ENCODE results near the gene DESI1.

The DESI1 gene

GRCh38 chr22:41589391-41590241 lies 31.2 kb downstream of the DESI1 start, which contains the start of gene PMM1 (continued):
- peak; percentile 74; the same call in 1 of the 2 replicates for TF ChIP-seq ZBTB48 (tag by site-specific recombination; IDR thresholded peaks at IDR 0.05)
- TF ChIP-seq ZNF426 (tag by site-specific recombination; IDR thresholded peaks at IDR 0.05), result no peak
- no peak for TF ChIP-seq ZNF677 (tag by site-specific recombination; IDR thresholded peaks at IDR 0.05)
- TF ChIP-seq ZNF37A (tag by site-specific recombination; IDR thresholded peaks at IDR 0.05), result no peak
- TF ChIP-seq RBAK (tag by site-specific recombination; IDR thresholded peaks at IDR 0.05), result no peak
- no peak for TF ChIP-seq ZNF2 (tag by site-specific recombination; IDR thresholded peaks at IDR 0.05)
- TF ChIP-seq EGR2 (tag by site-specific recombination; IDR thresholded peaks at IDR 0.05; ENCODE audit: low read depth), result 0 out of 2 replicates have a peak, but pooled peaks have one; percentile 67
- peak; percentile 57 for TF ChIP-seq ZBTB20 (tag by site-specific recombination; IDR thresholded peaks at IDR 0.05)
- TF ChIP-seq ZNF266 (tag by site-specific recombination; IDR thresholded peaks at IDR 0.05; ENCODE audit: low read depth), result no peak
- TF ChIP-seq ZNF169 (tag by site-specific recombination; IDR thresholded peaks at IDR 0.05), result peak; percentile 76; the same call in 1 of the 2 replicates
- TF ChIP-seq ZNF391 (tag by site-specific recombination; IDR thresholded peaks at IDR 0.05; ENCODE audit: borderline replicate concordance, low read depth), result 0 out of 2 replicates have a peak, but pooled peaks have one; percentile 21
- no peak for TF ChIP-seq ZNF23 (tag by site-specific recombination; IDR thresholded peaks at IDR 0.05; ENCODE audit: borderline replicate concordance)
- TF ChIP-seq ZNF488 (tag by site-specific recombination; IDR thresholded peaks at IDR 0.05), result no peak
- TF ChIP-seq ZBTB17 (tag by site-specific recombination; IDR thresholded peaks at IDR 0.05), result peak; percentile 88
- peak; percentile 96 for TF ChIP-seq SP2 (tag by site-specific recombination; IDR thresholded peaks at IDR 0.05)
- TF ChIP-seq ZNF146 (tag by site-specific recombination; IDR thresholded peaks at IDR 0.05), result no peak
- no peak for TF ChIP-seq FEZF1 (tag by site-specific recombination; IDR thresholded peaks at IDR 0.05)
- peak; percentile 97 for TF ChIP-seq SP3 (tag by site-specific recombination; IDR thresholded peaks at IDR 0.05)
- peak; percentile 91 for TF ChIP-seq ZNF341 (tag by site-specific recombination; IDR thresholded peaks at IDR 0.05; ENCODE audit: low read depth)
- TF ChIP-seq SP7 (tag by site-specific recombination; IDR thresholded peaks at IDR 0.05), result peak; percentile 56
- TF ChIP-seq OSR2 (tag by site-specific recombination; IDR thresholded peaks at IDR 0.05), result 0 out of 2 replicates have a peak, but pooled peaks have one; percentile 7
- 0 out of 2 replicates have a peak, but pooled peaks have one; percentile 46 for TF ChIP-seq ZNF24 (tag by site-specific recombination; IDR thresholded peaks at IDR 0.05)
- no peak for TF ChIP-seq ZNF184 (tag by site-specific recombination; IDR thresholded peaks at IDR 0.05)
- no peak for TF ChIP-seq ZNF785 (tag by site-specific recombination; IDR thresholded peaks at IDR 0.05)
- TF ChIP-seq ZBTB7A (tag by site-specific recombination; IDR thresholded peaks at IDR 0.05; ENCODE audit: low read depth), result peak; percentile 75
- TF ChIP-seq, protein P1, sequence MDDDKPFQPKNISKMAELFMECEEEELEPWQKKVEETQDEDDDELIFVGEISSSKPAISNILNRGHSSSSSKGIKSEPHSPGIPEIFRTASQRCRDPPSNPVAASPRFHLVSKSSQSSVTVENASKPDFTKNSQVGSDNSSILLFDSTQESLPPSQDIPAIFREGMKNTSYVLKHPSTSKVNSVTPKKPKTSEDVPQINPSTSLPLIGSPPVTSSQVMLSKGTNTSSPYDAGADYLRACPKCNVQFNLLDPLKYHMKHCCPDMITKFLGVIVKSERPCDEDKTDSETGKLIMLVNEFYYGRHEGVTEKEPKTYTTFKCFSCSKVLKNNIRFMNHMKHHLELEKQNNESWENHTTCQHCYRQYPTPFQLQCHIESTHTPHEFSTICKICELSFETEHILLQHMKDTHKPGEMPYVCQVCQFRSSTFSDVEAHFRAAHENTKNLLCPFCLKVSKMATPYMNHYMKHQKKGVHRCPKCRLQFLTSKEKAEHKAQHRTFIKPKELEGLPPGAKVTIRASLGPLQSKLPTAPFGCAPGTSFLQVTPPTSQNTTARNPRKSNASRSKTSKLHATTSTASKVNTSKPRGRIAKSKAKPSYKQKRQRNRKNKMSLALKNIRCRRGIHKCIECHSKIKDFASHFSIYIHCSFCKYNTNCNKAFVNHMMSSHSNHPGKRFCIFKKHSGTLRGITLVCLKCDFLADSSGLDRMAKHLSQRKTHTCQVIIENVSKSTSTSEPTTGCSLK (tag by site-specific recombination; IDR thresholded peaks at IDR 0.05), result no peak
- peak; percentile 98 for TF ChIP-seq SCRT2 (tag by site-specific recombination; IDR thresholded peaks at IDR 0.05)
- no peak for TF ChIP-seq ZNF768 (tag by site-specific recombination; IDR thresholded peaks at IDR 0.05)
- TF ChIP-seq, protein P2, sequence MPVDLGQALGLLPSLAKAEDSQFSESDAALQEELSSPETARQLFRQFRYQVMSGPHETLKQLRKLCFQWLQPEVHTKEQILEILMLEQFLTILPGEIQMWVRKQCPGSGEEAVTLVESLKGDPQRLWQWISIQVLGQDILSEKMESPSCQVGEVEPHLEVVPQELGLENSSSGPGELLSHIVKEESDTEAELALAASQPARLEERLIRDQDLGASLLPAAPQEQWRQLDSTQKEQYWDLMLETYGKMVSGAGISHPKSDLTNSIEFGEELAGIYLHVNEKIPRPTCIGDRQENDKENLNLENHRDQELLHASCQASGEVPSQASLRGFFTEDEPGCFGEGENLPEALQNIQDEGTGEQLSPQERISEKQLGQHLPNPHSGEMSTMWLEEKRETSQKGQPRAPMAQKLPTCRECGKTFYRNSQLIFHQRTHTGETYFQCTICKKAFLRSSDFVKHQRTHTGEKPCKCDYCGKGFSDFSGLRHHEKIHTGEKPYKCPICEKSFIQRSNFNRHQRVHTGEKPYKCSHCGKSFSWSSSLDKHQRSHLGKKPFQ (tag by site-specific recombination; IDR thresholded peaks at IDR 0.05), result peak; percentile 23; the same call in 1 of the 2 replicates
- peak; percentile 60; the same call in 1 of the 2 replicates for TF ChIP-seq KLF17 (tag by site-specific recombination; IDR thresholded peaks at IDR 0.05)
